ENCODE results near the gene TFDP2.

The TFDP2 gene

GRCh38 chr3:141901914-141902313 is 247.4 kb downstream of the TFDP2 start:
- no peak overlapping the region for H4K91ac ChIP-seq (ENCODE audit: low read depth, low read length)
- H2AFZ ChIP-seq (ENCODE audit: insufficient read depth, low read length, poor library complexity): no peak overlapping the region
- WGBS (ENCODE audit: extremely low coverage, insufficient coverage, insufficient read length): no CpG with 5 or more reads among the region's 2 CpGs
- no peak overlapping the region for H3K23ac ChIP-seq (ENCODE audit: low read length)
- H4K12ac ChIP-seq (ENCODE audit: low read depth, low read length): no peak overlapping the region
- no peaks in the 10 kb centered on the region for H3K79me1 ChIP-seq (ENCODE audit: low read length)
- no peak for DNase-seq
- H3K9me3 ChIP-seq (ENCODE audit: insufficient read depth, low read depth, low read length): no peaks in the 10 kb centered on the region
- no peak overlapping the region for H2BK12ac ChIP-seq (ENCODE audit: low read length)
- H3K79me2 ChIP-seq (ENCODE audit: control insufficient read depth, insufficient read depth, low read length, poor library complexity): peaks cover 2% of the 10 kb centered on the region
- H3K4me1 ChIP-seq (ENCODE audit: control insufficient read depth in 1 of 2, insufficient read depth in 2 of 2, low read length in 2 of 2): no peaks in the 10 kb centered on the region
- H2BK5ac ChIP-seq (ENCODE audit: low read depth, low read length, poor library complexity): no peak overlapping the region
- no peak overlapping the region for H3K4me2 ChIP-seq (ENCODE audit: low read length)
- no peaks in the 10 kb centered on the region for H3K27me3 ChIP-seq (ENCODE audit: insufficient read depth, low read length)
- H2AK5ac ChIP-seq (ENCODE audit: low read length): no peak overlapping the region
- H3K9ac ChIP-seq (ENCODE audit: low read length): no peak overlapping the region
- H2BK120ac ChIP-seq (ENCODE audit: insufficient read depth, low read length, poor library complexity): no peak overlapping the region
- no peak overlapping the region for H3K14ac ChIP-seq (ENCODE audit: low read length)
- no peak overlapping the region for H3K27ac ChIP-seq (ENCODE audit: low read depth, low read length)
- peaks cover 11 to 19% of the 10 kb centered on the region in 2 experiments for H3K36me3 ChIP-seq (ENCODE audit: control insufficient read depth in 1 of 2, insufficient read depth in 2 of 2, low read length in 2 of 2)
- no peak overlapping the region for H4K8ac ChIP-seq (ENCODE audit: low read depth, low read length)
- no peak overlapping the region for H3K4me3 ChIP-seq (ENCODE audit: low read depth, low read length)
- H3K18ac ChIP-seq (ENCODE audit: low read length): no peak overlapping the region
- no peak overlapping the region for H3K4ac ChIP-seq (ENCODE audit: low read depth, low read length)

- Histone ChIP-seq H2AFZ (ENCODE audit: insufficient read depth, low read length, poor library complexity) (no peak overlapping the region), H3K4me1 (ENCODE audit: control insufficient read depth in 1 of 2, insufficient read depth in 2 of 2, low read length in 2 of 2) (no peaks in the 10 kb centered on the region), H2AK5ac (ENCODE audit: low read length) (no peak overlapping the region), H3K4me2 (ENCODE audit: low read length) (no peak overlapping the region), H4K8ac (ENCODE audit: low read depth, low read length) (no peak overlapping the region), H4K91ac (ENCODE audit: low read depth, low read length) (no peak overlapping the region), H3K9ac (ENCODE audit: low read length) (no peak overlapping the region), H3K27me3 (ENCODE audit: insufficient read depth, low read length) (no peaks in the 10 kb centered on the region), H3K9me3 (ENCODE audit: insufficient read depth, low read depth, low read length) (no peaks in the 10 kb centered on the region), H3K79me1 (ENCODE audit: low read length) (no peaks in the 10 kb centered on the region), H4K12ac (ENCODE audit: low read depth, low read length) (no peak overlapping the region), H3K27ac (ENCODE audit: low read depth, low read length) (no peak overlapping the region), H2BK12ac (ENCODE audit: low read length) (no peak overlapping the region), H2BK5ac (ENCODE audit: low read depth, low read length, poor library complexity) (no peak overlapping the region), H3K36me3 (ENCODE audit: control insufficient read depth in 1 of 2, insufficient read depth in 2 of 2, low read length in 2 of 2) (peaks cover 9 to 14% of the 10 kb centered on the region in 2 experiments), H3K23ac (ENCODE audit: low read length) (no peak overlapping the region), H3K79me2 (ENCODE audit: control insufficient read depth, insufficient read depth, low read length, poor library complexity) (peaks cover 4% of the 10 kb centered on the region), H3K4ac (ENCODE audit: low read depth, low read length) (peak overlapping the region; percentile 8), H3K4me3 (ENCODE audit: low read depth, low read length) (no peak overlapping the region), H3K18ac (ENCODE audit: low read length) (peak overlapping the region; percentile 59), H2BK120ac (ENCODE audit: insufficient read depth, low read length, poor library complexity) (no peak overlapping the region), H3K14ac (ENCODE audit: low read length) (no peak overlapping the region)
- no peak for DNase-seq
- no CpG with 5 or more reads among the region's 3 CpGs for WGBS (ENCODE audit: extremely low coverage, insufficient coverage, insufficient read length)
Observed at GRCh38 chr3:141900343-141900742, 249.0 kb downstream of the TFDP2 start.

GRCh38 chr3:141898908-141899307 is 250.4 kb downstream of the TFDP2 start:
- Histone ChIP-seq H2BK12ac (ENCODE audit: low read length) (no peak overlapping the region), H2AK5ac (ENCODE audit: low read length) (no peak overlapping the region), H4K91ac (ENCODE audit: low read depth, low read length) (no peak overlapping the region), H2AFZ (ENCODE audit: insufficient read depth, low read length, poor library complexity) (no peak overlapping the region), H3K18ac (ENCODE audit: low read length) (no peak overlapping the region), H3K79me2 (ENCODE audit: control insufficient read depth, insufficient read depth, low read length, poor library complexity) (peaks cover 4% of the 10 kb centered on the region), H2BK120ac (ENCODE audit: insufficient read depth, low read length, poor library complexity) (no peak overlapping the region), H4K12ac (ENCODE audit: low read depth, low read length) (no peak overlapping the region), H3K79me1 (ENCODE audit: low read length) (no peaks in the 10 kb centered on the region), H3K27me3 (ENCODE audit: insufficient read depth, low read length) (no peaks in the 10 kb centered on the region), H3K9me3 (ENCODE audit: insufficient read depth, low read depth, low read length) (no peaks in the 10 kb centered on the region), H2BK5ac (ENCODE audit: low read depth, low read length, poor library complexity) (no peak overlapping the region), H3K4me1 (ENCODE audit: control insufficient read depth in 1 of 2, insufficient read depth in 2 of 2, low read length in 2 of 2) (no peaks in the 10 kb centered on the region), H3K27ac (ENCODE audit: low read depth, low read length) (no peak overlapping the region), H3K14ac (ENCODE audit: low read length) (no peak overlapping the region), H3K36me3 (ENCODE audit: control insufficient read depth in 1 of 2, insufficient read depth in 2 of 2, low read length in 2 of 2) (peaks cover 9 to 14% of the 10 kb centered on the region in 2 experiments), H3K4me2 (ENCODE audit: low read length) (no peak overlapping the region), H3K23ac (ENCODE audit: low read length) (no peak overlapping the region), H3K9ac (ENCODE audit: low read length) (no peak overlapping the region), H4K8ac (ENCODE audit: low read depth, low read length) (no peak overlapping the region), H3K4ac (ENCODE audit: low read depth, low read length) (no peak overlapping the region), H3K4me3 (ENCODE audit: low read depth, low read length) (no peak overlapping the region)
- DNase-seq: no peak
- no CpG with 5 or more reads among the region's 1 CpG for WGBS (ENCODE audit: extremely low coverage, insufficient coverage, insufficient read length)

GRCh38 chr3:141895731-141896130 is 253.6 kb downstream of the TFDP2 start:
- no peak overlapping the region for H3K18ac ChIP-seq (ENCODE audit: low read length)
- DNase-seq: no peak
- H3K4me2 ChIP-seq (ENCODE audit: low read length): no peak overlapping the region
- peaks cover 8 to 11% of the 10 kb centered on the region in 2 experiments for H3K36me3 ChIP-seq (ENCODE audit: control insufficient read depth in 1 of 2, insufficient read depth in 2 of 2, low read length in 2 of 2)
- no CpG with 5 or more reads among the region's 3 CpGs for WGBS (ENCODE audit: extremely low coverage, insufficient coverage, insufficient read length)
- no peak overlapping the region for H2BK5ac ChIP-seq (ENCODE audit: low read depth, low read length, poor library complexity)
- H3K14ac ChIP-seq (ENCODE audit: low read length): no peak overlapping the region
- H3K4ac ChIP-seq (ENCODE audit: low read depth, low read length): peak overlapping the region; percentile 75
- no peak overlapping the region for H3K27ac ChIP-seq (ENCODE audit: low read depth, low read length)
- H4K91ac ChIP-seq (ENCODE audit: low read depth, low read length): no peak overlapping the region
- H3K9ac ChIP-seq (ENCODE audit: low read length): no peak overlapping the region
- H3K23ac ChIP-seq (ENCODE audit: low read length): no peak overlapping the region
- no peak overlapping the region for H4K12ac ChIP-seq (ENCODE audit: low read depth, low read length)
- H3K79me2 ChIP-seq (ENCODE audit: control insufficient read depth, insufficient read depth, low read length, poor library complexity): peaks cover 4% of the 10 kb centered on the region
- H3K27me3 ChIP-seq (ENCODE audit: insufficient read depth, low read length): no peaks in the 10 kb centered on the region
- H2AFZ ChIP-seq (ENCODE audit: insufficient read depth, low read length, poor library complexity): no peak overlapping the region
- no peak overlapping the region for H4K8ac ChIP-seq (ENCODE audit: low read depth, low read length)
- no peak overlapping the region for H2AK5ac ChIP-seq (ENCODE audit: low read length)
- no peak overlapping the region for H2BK12ac ChIP-seq (ENCODE audit: low read length)
- H3K4me1 ChIP-seq (ENCODE audit: control insufficient read depth in 1 of 2, insufficient read depth in 2 of 2, low read length in 2 of 2): no peaks in the 10 kb centered on the region
- no peaks in the 10 kb centered on the region for H3K9me3 ChIP-seq (ENCODE audit: insufficient read depth, low read depth, low read length)
- no peaks in the 10 kb centered on the region for H3K79me1 ChIP-seq (ENCODE audit: low read length)
- H3K4me3 ChIP-seq (ENCODE audit: low read depth, low read length): no peak overlapping the region
- H2BK120ac ChIP-seq (ENCODE audit: insufficient read depth, low read length, poor library complexity): no peak overlapping the region
